HEK293 (cell line): Measurements from ENCODE around the gene PPP1R27.

ENCODE experiments used
- GLIS1 ChIP-seq: fragments of 450-650 bp; formaldehyde crosslinking; IDR thresholded peaks from 2 replicates; pipeline ENCODE4 v1.5.1; 2016; ENCODE audit warnings: missing biosample characterization, missing genetic modification characterization
- KLF1 ChIP-seq: fragments of 450-650 bp; formaldehyde crosslinking; IDR thresholded peaks from 2 replicates; pipeline ENCODE4 v1.5.1; 2016; ENCODE audit warnings: missing biosample characterization, missing genetic modification characterization
- TCF7L2 ChIP-seq: IDR thresholded peaks from 2 replicates; pipeline ENCODE4 v1.6.1; 2011; ENCODE audit warnings: low read depth, mild to moderate bottlenecking, inconsistent platforms, low read length, moderate library complexity, borderline replicate concordance
- ZBTB20 ChIP-seq: fragments of 450-650 bp; formaldehyde crosslinking; IDR thresholded peaks from 2 replicates; pipeline ENCODE4 v1.5.1; 2016; ENCODE audit warnings: missing biosample characterization, missing genetic modification characterization
- ZEB2 ChIP-seq: fragments of 450-650 bp; formaldehyde crosslinking; IDR thresholded peaks from 2 replicates; pipeline ENCODE4 v1.5.1; 2016; ENCODE audit warnings: missing biosample characterization, missing genetic modification characterization
- ZFHX2 ChIP-seq: fragments of 450-650 bp; formaldehyde crosslinking; conservative IDR thresholded peaks from 2 replicates; pipeline ENCODE4 v1.5.1; 2016; ENCODE audit warnings: missing biosample characterization, missing genetic modification characterization
- ZFP37 ChIP-seq: fragments of 450-650 bp; formaldehyde crosslinking; IDR thresholded peaks from 2 replicates; pipeline ENCODE4 v1.5.1; 2016; ENCODE audit warnings: missing biosample characterization, missing genetic modification characterization
- ZNF112 ChIP-seq: fragments of 450-650 bp; formaldehyde crosslinking; IDR thresholded peaks from 2 replicates; pipeline ENCODE4 v1.5.0; 2017; ENCODE audit warnings: missing biosample characterization, missing genetic modification characterization
- ZNF133 ChIP-seq: fragments of 450-650 bp; formaldehyde crosslinking; IDR thresholded peaks from 2 replicates; pipeline ENCODE4 v1.5.1; 2016; ENCODE audit warnings: missing biosample characterization, missing genetic modification characterization
- ZNF155 ChIP-seq: fragments of 450-650 bp; formaldehyde crosslinking; IDR thresholded peaks from 2 replicates; pipeline ENCODE4 v1.5.1; 2016; ENCODE audit warnings: missing biosample characterization, missing genetic modification characterization
- ZNF16 ChIP-seq: fragments of 450-650 bp; formaldehyde crosslinking; IDR thresholded peaks from 2 replicates; pipeline ENCODE4 v1.5.1; 2016; ENCODE audit warnings: low read depth, missing biosample characterization, missing genetic modification characterization
- ZNF19 ChIP-seq: fragments of 450-650 bp; formaldehyde crosslinking; IDR thresholded peaks from 2 replicates; pipeline ENCODE4; 2016; ENCODE audit warnings: missing biosample characterization, missing genetic modification characterization, low read depth
- ZNF23 ChIP-seq: fragments of 450-650 bp; formaldehyde crosslinking; IDR thresholded peaks from 2 replicates; pipeline ENCODE4 v1.5.1; 2016; ENCODE audit warnings: missing biosample characterization, missing genetic modification characterization, borderline replicate concordance
- ZNF324 ChIP-seq: fragments of 450-650 bp; formaldehyde crosslinking; IDR thresholded peaks from 2 replicates; pipeline ENCODE4 v1.5.1; 2016; ENCODE audit warnings: missing biosample characterization, missing genetic modification characterization
- ZNF335 ChIP-seq: fragments of 450-650 bp; formaldehyde crosslinking; conservative IDR thresholded peaks from 2 replicates; pipeline ENCODE4 v1.5.1; 2016; ENCODE audit warnings: missing biosample characterization, missing genetic modification characterization
- ZNF37A ChIP-seq: fragments of 450-650 bp; IDR thresholded peaks from 2 replicates; pipeline ENCODE4 v1.5.1; 2018; ENCODE audit warnings: missing biosample characterization, missing genetic modification characterization
- ZNF394 ChIP-seq: fragments of 450-650 bp; formaldehyde crosslinking; IDR thresholded peaks from 2 replicates; pipeline ENCODE4 v1.5.1; 2016; ENCODE audit warnings: missing biosample characterization, missing genetic modification characterization, mild to moderate bottlenecking, moderate library complexity, borderline replicate concordance
- ZNF548 ChIP-seq: fragments of 450-650 bp; formaldehyde crosslinking; IDR thresholded peaks from 2 replicates; pipeline ENCODE4 v1.5.1; 2016; ENCODE audit warnings: missing biosample characterization, missing genetic modification characterization
- ZNF555 ChIP-seq: fragments of 450-650 bp; formaldehyde crosslinking; conservative IDR thresholded peaks from 2 replicates; pipeline ENCODE4 v1.5.1; 2017; ENCODE audit warnings: missing biosample characterization, mild to moderate bottlenecking, missing genetic modification characterization, inconsistent platforms
- ZNF677 ChIP-seq: fragments of 450-650 bp; IDR thresholded peaks from 2 replicates; pipeline ENCODE4 v1.5.0; 2018; ENCODE audit warnings: missing biosample characterization, mild to moderate bottlenecking, missing genetic modification characterization, moderate library complexity
- ZNF701 ChIP-seq: fragments of 450-650 bp; formaldehyde crosslinking; IDR thresholded peaks from 2 replicates; pipeline ENCODE4 v1.5.1; 2016; ENCODE audit warnings: missing biosample characterization, missing genetic modification characterization
- ZNF747 ChIP-seq: fragments of 450-650 bp; formaldehyde crosslinking; IDR thresholded peaks from 2 replicates; pipeline ENCODE4 v1.5.1; 2016; ENCODE audit warnings: missing biosample characterization, missing genetic modification characterization
- ZNF830 ChIP-seq: fragments of 450-650 bp; IDR thresholded peaks from 2 replicates; pipeline ENCODE4 v1.5.0; 2018; ENCODE audit warnings: missing biosample characterization, missing genetic modification characterization, low read depth, mild to moderate bottlenecking, moderate library complexity
- TF ChIP-seq, protein P1 (sequence below): fragments of 450-650 bp; formaldehyde crosslinking; IDR thresholded peaks from 2 replicates; pipeline ENCODE4 v1.5.1; 2016; ENCODE audit warnings: missing biosample characterization, missing genetic modification characterization
- TF ChIP-seq, protein P2 (sequence below): fragments of 450-650 bp; formaldehyde crosslinking; IDR thresholded peaks from 2 replicates; pipeline ENCODE4 v1.5.1; 2016; ENCODE audit warnings: missing biosample characterization, missing genetic modification characterization
- TF ChIP-seq, protein P3 (sequence below): fragments of 450-650 bp; formaldehyde crosslinking; conservative IDR thresholded peaks from 2 replicates; pipeline ENCODE4 v1.5.1; 2016; ENCODE audit warnings: low read depth, missing biosample characterization, missing genetic modification characterization
- TF ChIP-seq, protein P4 (sequence below): fragments of 450-650 bp; formaldehyde crosslinking; conservative IDR thresholded peaks from 2 replicates; pipeline ENCODE4 v1.5.1; 2016; ENCODE audit warnings: low read depth, missing biosample characterization, missing genetic modification characterization

Gene PPP1R27

DNA sequence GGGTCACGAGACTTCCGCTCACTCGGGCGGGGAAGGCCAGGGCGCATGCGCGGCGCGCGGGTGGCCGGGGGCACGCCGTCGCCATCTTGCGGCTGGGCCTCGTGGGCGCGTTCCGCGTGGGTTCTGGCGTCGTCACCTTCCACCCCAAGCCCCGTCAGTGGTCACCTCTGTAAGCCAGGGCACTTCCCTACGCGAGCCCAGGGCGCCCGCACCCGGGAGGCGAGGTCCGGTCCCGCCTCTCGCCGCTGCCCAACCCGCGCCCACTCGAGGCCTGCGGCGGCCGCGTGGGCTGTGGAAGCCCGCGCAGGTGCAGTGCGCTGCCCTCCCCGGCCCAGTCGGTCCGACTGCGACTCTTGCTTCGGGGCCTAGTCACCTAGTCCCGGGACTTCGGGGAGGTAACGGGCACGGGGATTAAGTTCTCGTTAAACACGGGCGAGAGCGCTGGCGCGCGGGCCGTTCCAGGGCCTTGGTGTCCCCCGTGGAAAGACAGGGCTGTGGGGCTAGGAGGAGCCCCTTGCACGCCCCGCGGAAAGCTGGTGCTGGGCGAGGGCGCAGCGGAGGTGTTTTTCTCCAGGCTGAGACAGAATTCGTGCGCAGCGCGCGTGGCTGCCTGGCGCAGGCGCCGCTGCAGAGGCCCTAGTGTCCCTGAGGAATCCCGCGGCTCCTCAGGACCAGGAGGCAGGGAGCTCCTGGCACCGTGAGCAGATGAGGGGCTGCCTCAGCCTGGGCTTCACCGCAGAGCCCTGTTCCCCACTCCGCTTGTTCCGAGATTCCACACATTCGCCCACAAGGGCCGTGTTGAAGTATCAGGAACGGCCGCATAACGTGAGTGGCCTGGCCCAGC, 36.8 kb upstream of the PPP1R27 start (continued):
- TF ChIP-seq ZFP37 (tag by site-specific recombination): 0 out of 2 replicates have a peak, but pooled peaks have one; percentile 14
- TF ChIP-seq, protein P1, sequence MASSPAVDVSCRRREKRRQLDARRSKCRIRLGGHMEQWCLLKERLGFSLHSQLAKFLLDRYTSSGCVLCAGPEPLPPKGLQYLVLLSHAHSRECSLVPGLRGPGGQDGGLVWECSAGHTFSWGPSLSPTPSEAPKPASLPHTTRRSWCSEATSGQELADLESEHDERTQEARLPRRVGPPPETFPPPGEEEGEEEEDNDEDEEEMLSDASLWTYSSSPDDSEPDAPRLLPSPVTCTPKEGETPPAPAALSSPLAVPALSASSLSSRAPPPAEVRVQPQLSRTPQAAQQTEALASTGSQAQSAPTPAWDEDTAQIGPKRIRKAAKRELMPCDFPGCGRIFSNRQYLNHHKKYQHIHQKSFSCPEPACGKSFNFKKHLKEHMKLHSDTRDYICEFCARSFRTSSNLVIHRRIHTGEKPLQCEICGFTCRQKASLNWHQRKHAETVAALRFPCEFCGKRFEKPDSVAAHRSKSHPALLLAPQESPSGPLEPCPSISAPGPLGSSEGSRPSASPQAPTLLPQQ (tag by site-specific recombination): peak; percentile 57
- no peak for TF ChIP-seq ZNF23 (tag by site-specific recombination)
- peak; percentile 60 for TF ChIP-seq GLIS1 (tag by site-specific recombination)
- peak; percentile 51; the same call in 1 of the 2 replicates for TF ChIP-seq ZEB2 (tag by site-specific recombination)
- TF ChIP-seq ZBTB20 (tag by site-specific recombination): no peak
- TF ChIP-seq ZNF19 (tag by site-specific recombination): no peak
- TF ChIP-seq, protein P2, sequence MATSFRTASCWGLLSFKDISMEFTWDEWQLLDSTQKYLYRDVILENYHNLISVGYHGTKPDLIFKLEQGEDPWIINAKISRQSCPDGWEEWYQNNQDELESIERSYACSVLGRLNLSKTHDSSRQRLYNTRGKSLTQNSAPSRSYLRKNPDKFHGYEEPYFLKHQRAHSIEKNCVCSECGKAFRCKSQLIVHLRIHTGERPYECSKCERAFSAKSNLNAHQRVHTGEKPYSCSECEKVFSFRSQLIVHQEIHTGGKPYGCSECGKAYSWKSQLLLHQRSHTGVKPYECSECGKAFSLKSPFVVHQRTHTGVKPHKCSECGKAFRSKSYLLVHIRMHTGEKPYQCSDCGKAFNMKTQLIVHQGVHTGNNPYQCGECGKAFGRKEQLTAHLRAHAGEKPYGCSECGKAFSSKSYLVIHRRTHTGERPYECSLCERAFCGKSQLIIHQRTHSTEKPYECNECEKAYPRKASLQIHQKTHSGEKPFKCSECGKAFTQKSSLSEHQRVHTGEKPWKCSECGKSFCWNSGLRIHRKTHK (tag by site-specific recombination): no peak
- no peak for TF ChIP-seq ZNF555 (tag by site-specific recombination)
- TF ChIP-seq, protein P3, sequence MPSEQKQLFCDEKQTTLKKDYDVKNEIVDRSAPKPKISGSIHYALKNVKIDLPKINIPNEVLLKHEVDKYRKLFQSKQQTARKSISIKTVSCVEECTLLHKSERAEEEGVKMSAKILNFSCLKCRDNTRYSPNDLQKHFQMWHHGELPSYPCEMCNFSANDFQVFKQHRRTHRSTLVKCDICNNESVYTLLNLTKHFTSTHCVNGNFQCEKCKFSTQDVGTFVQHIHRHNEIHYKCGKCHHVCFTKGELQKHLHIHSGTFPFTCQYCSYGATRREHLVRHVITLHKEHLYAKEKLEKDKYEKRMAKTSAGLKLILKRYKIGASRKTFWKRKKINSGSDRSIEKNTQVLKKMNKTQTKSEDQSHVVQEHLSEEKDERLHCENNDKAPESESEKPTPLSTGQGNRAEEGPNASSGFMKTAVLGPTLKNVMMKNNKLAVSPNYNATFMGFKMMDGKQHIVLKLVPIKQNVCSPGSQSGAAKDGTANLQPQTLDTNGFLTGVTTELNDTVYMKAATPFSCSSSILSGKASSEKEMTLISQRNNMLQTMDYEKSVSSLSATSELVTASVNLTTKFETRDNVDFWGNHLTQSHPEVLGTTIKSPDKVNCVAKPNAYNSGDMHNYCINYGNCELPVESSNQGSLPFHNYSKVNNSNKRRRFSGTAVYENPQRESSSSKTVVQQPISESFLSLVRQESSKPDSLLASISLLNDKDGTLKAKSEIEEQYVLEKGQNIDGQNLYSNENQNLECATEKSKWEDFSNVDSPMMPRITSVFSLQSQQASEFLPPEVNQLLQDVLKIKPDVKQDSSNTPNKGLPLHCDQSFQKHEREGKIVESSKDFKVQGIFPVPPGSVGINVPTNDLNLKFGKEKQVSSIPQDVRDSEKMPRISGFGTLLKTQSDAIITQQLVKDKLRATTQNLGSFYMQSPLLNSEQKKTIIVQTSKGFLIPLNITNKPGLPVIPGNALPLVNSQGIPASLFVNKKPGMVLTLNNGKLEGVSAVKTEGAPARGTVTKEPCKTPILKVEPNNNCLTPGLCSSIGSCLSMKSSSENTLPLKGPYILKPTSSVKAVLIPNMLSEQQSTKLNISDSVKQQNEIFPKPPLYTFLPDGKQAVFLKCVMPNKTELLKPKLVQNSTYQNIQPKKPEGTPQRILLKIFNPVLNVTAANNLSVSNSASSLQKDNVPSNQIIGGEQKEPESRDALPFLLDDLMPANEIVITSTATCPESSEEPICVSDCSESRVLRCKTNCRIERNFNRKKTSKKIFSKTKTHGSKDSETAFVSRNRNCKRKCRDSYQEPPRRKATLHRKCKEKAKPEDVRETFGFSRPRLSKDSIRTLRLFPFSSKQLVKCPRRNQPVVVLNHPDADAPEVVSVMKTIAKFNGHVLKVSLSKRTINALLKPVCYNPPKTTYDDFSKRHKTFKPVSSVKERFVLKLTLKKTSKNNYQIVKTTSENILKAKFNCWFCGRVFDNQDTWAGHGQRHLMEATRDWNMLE (tag by site-specific recombination): no peak
- TF ChIP-seq ZNF548 (tag by site-specific recombination): no peak
- TF ChIP-seq ZNF112: no peak
- peak; percentile 97 for TF ChIP-seq ZFHX2
- TF ChIP-seq ZNF324: no peak
- TF ChIP-seq ZNF677: peak; percentile 68
- no peak for TF ChIP-seq ZNF155 (tag by site-specific recombination)
- TF ChIP-seq ZNF747 (tag by site-specific recombination): no peak
- TF ChIP-seq ZNF16: no peak
- TF ChIP-seq, protein P4, sequence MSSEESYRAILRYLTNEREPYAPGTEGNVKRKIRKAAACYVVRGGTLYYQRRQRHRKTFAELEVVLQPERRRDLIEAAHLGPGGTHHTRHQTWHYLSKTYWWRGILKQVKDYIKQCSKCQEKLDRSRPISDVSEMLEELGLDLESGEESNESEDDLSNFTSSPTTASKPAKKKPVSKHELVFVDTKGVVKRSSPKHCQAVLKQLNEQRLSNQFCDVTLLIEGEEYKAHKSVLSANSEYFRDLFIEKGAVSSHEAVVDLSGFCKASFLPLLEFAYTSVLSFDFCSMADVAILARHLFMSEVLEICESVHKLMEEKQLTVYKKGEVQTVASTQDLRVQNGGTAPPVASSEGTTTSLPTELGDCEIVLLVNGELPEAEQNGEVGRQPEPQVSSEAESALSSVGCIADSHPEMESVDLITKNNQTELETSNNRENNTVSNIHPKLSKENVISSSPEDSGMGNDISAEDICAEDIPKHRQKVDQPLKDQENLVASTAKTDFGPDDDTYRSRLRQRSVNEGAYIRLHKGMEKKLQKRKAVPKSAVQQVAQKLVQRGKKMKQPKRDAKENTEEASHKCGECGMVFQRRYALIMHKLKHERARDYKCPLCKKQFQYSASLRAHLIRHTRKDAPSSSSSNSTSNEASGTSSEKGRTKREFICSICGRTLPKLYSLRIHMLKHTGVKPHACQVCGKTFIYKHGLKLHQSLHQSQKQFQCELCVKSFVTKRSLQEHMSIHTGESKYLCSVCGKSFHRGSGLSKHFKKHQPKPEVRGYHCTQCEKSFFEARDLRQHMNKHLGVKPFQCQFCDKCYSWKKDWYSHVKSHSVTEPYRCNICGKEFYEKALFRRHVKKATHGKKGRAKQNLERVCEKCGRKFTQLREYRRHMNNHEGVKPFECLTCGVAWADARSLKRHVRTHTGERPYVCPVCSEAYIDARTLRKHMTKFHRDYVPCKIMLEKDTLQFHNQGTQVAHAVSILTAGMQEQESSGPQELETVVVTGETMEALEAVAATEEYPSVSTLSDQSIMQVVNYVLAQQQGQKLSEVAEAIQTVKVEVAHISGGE (tag by site-specific recombination): peak; percentile 53; the same call in 1 of the 2 replicates
- no peak for TF ChIP-seq ZNF37A (tag by site-specific recombination)
- no peak for TF ChIP-seq TCF7L2
- peak; percentile 70; the same call in 1 of the 2 replicates for TF ChIP-seq KLF1 (tag by site-specific recombination)
- no peak for TF ChIP-seq ZNF830 (tag by site-specific recombination)
- TF ChIP-seq ZNF133 (tag by site-specific recombination): no peak
- peak; percentile 52; the same call in 1 of the 2 replicates for TF ChIP-seq ZNF394 (tag by site-specific recombination)
- no peak for TF ChIP-seq ZNF701
- peak; percentile 95 for TF ChIP-seq ZNF335 (tag by site-specific recombination)
